ENCODE measurements around the gene RNF26.
A peak's percentile ranks its signal among the peaks of the same experiment; 100 is the strongest.
"Not testable (repeated sequence)": the region's sequence is repeated elsewhere in the genome, so short reads cannot be mapped to it uniquely, and the experiment has no call there.

Gene RNF26

GRCh38 chr11:119372260-119373058 lies 38.1 kb downstream of the RNF26 start:
- DNase-seq: no peak

- DNase-seq: no peak
Measured at GRCh38 chr11:119373059-119373920, 39.0 kb downstream of the RNF26 start.

GRCh38 chr11:119373921-119374631 lies 39.7 kb downstream of the RNF26 start:
- DNase-seq: peak; percentile 91

- no peak for DNase-seq
Measured at GRCh38 chr11:119374632-119375336, 40.5 kb downstream of the RNF26 start.

GRCh38 chr11:119375337-119376196 lies 41.2 kb downstream of the RNF26 start:
- DNase-seq: peak; percentile 46

- DNase-seq: peak; percentile 64
Measured at GRCh38 chr11:119376197-119376847, 42.0 kb downstream of the RNF26 start.

- DNase-seq: no peak
Measured at GRCh38 chr11:119377112-119377901, 43.0 kb downstream of the RNF26 start.

- DNase-seq: no peak
Measured at GRCh38 chr11:119377961-119378667, 43.8 kb downstream of the RNF26 start.

- DNase-seq: no peak
Measured at GRCh38 chr11:119378851-119379465, 44.6 kb downstream of the RNF26 start.

- DNase-seq: no peak
Measured at GRCh38 chr11:119380160-119380826, 46.0 kb downstream of the RNF26 start.

GRCh38 chr11:119380827-119381180 lies 46.5 kb downstream of the RNF26 start:
- no peak for DNase-seq

GRCh38 chr11:119381181-119381988 lies 47.1 kb downstream of the RNF26 start, which contains the start of gene USP2:
USP2 (minus strand) TSS chr11:119381690; CDS start chr11:119373480, 8,210 bp downstream.
- DNase-seq: peak; percentile 97

- no peak for DNase-seq
Measured at GRCh38 chr11:119382101-119382500, 47.8 kb downstream of the RNF26 start.

GRCh38 chr11:119382513-119382912 lies 48.2 kb downstream of the RNF26 start:
- DNase-seq: not testable (repeated sequence)

GRCh38 chr11:119384332-119384731 lies 50.0 kb downstream of the RNF26 start:
- DNase-seq: no peak
